Measurements from ENCODE around the gene CR1. TPM values are rescaled to one million over a fixed set of nuclear protein-coding genes. Genes with fewer than 3 reads are reported as not detected.

Gene CR1
- total and polyA plus RNA-seq, 2 donors (not counting 3 experiments of a cell fraction or from before 2014, with no cell fraction given): not detected

DNA sequence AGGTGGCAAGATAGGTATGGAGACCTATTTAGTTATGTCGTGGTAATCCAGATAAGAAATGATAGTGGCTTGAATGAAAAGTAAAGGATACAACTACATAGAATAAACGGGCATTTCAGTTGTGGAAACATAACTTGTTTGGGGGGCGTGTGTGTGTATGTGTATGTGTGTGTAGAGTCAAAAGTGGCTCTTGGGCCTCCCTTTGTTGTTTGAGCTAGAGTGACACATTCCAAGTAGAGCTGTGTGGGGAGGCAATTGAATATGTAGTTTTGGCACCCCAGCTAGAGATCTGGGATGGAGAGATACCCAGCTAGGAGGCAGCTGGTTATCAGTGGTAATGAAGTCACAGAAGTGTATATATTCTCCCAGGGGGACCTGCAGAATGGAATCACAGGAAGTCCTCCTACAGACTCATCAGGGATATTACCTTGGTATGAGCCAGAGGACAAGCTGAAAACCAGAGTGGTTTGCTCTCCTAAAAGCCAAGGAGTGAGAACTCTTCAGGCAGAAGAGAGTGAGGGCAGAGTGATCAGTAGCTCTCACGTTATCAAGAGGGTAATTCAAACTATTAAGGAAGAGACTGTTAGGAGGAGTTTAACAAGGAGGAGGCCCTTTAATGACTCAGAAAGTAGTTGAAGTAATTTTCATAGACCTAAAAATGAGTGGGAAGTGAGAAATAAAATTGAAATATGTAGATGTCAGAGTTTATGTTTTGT lies 154.1 kb downstream of the CR1 start:
- dilution Hi-C loops (cut with MboI; ENCODE audit: extremely low pct_ligation_motif_present, low sequenced_read_pairs) (no loop called here), intact Hi-C loops (cut with micrococcal nuclease) (no loop called here)
- H3K9ac ChIP-seq (replicated peaks; ENCODE audit: extremely low read depth, insufficient read depth, low read length): no peak overlapping the region
- H3K36me3 ChIP-seq (ENCODE audit: control insufficient read depth in 2 of 2, extremely low read depth in 1 of 2, insufficient read depth in 2 of 2, low read length in 2 of 2): no peaks in the 10 kb centered on the region
- H3K27me3 ChIP-seq (ENCODE audit: control insufficient read depth in 2 of 2, insufficient read depth in 2 of 2, low read length in 2 of 2): peaks cover 8 to 44% of the 10 kb centered on the region in 2 experiments
- no TSS peak for BruUV-seq (replicated peaks)
- H2AFZ ChIP-seq (ENCODE audit: low read depth, low read length): no peak overlapping the region
- CTCF ChIA-PET: interaction anchor here (1.4 to 1.9 kb wide), 3 partner anchors 9 to 146 kb away, joined by 3 to 5 read pairs (median 4); no protein-coding TSS in a partner anchor
- no peak overlapping the region for H3K4me2 ChIP-seq (ENCODE audit: insufficient read depth, low read length)
- TF ChIP-seq JUN (IDR thresholded peaks at IDR 0.05; ENCODE audit: borderline replicate concordance, insufficient read depth, insufficient read length, low read depth): no peak
- TF ChIP-seq MYC (IDR thresholded peaks at IDR 0.05; ENCODE audit: low read depth, low read length): no peak
- no peak for TF ChIP-seq POLR2A (IDR thresholded peaks at IDR 0.05; ENCODE audit: low read depth, low read length)
- no peak for TF ChIP-seq GATA2 (IDR thresholded peaks at IDR 0.05; ENCODE audit: insufficient read depth, insufficient read length, low read depth, low read length)
- no peak for TF ChIP-seq FOS (IDR thresholded peaks at IDR 0.05; ENCODE audit: borderline replicate concordance, insufficient read depth, low read length)
- no peak for TF ChIP-seq EZH2 (IDR thresholded peaks at IDR 0.05; ENCODE audit: borderline replicate concordance, low read depth, low read length, severe bottlenecking)
- TF ChIP-seq, protein P1, sequence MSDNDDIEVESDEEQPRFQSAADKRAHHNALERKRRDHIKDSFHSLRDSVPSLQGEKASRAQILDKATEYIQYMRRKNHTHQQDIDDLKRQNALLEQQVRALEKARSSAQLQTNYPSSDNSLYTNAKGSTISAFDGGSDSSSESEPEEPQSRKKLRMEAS (IDR thresholded peaks at IDR 0.05; ENCODE audit: insufficient read depth, insufficient read length): no peak
- TF ChIP-seq, protein P2, sequence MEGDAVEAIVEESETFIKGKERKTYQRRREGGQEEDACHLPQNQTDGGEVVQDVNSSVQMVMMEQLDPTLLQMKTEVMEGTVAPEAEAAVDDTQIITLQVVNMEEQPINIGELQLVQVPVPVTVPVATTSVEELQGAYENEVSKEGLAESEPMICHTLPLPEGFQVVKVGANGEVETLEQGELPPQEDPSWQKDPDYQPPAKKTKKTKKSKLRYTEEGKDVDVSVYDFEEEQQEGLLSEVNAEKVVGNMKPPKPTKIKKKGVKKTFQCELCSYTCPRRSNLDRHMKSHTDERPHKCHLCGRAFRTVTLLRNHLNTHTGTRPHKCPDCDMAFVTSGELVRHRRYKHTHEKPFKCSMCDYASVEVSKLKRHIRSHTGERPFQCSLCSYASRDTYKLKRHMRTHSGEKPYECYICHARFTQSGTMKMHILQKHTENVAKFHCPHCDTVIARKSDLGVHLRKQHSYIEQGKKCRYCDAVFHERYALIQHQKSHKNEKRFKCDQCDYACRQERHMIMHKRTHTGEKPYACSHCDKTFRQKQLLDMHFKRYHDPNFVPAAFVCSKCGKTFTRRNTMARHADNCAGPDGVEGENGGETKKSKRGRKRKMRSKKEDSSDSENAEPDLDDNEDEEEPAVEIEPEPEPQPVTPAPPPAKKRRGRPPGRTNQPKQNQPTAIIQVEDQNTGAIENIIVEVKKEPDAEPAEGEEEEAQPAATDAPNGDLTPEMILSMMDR (IDR thresholded peaks at IDR 0.05; ENCODE audit: extremely low read depth in 1 of 2, insufficient read depth in 1 of 2, low read depth in 1 of 2, low read length in 2 of 2): no peak
- no peak for TF ChIP-seq POLR2AphosphoS5 (IDR thresholded peaks at IDR 0.05; ENCODE audit: insufficient read depth, low read depth, low read length)
- H4K20me1 ChIP-seq (replicated peaks; ENCODE audit: control insufficient read depth, extremely low read depth, insufficient read depth, low read length): no peaks in the 10 kb centered on the region
- no peak overlapping the region for H3K27ac ChIP-seq (ENCODE audit: insufficient read depth, low read depth, low read length)
- H3K79me2 ChIP-seq (ENCODE audit: control insufficient read depth, insufficient read depth, low read length): no peaks in the 10 kb centered on the region
- H3K9me1 ChIP-seq (replicated peaks; ENCODE audit: control insufficient read depth, extremely low read depth, insufficient read depth, low read length): no peaks in the 10 kb centered on the region
- H3K9me3 ChIP-seq (replicated peaks; ENCODE audit: control insufficient read depth, insufficient read depth, low read length): no peaks in the 10 kb centered on the region
- DNase-seq (ENCODE audit: low read depth, low spot score): no peak
- no peak for FAIRE-seq
- POLR2A ChIA-PET: no interaction called here
- peaks cover 5% of the 10 kb centered on the region for H3K4me1 ChIP-seq (ENCODE audit: control insufficient read depth, extremely low read depth, insufficient read depth, low read length)
- no peak overlapping the region for H3K4me3 ChIP-seq (replicated peaks in 1 of 3; ENCODE audit: insufficient read depth in 1 of 3, low read depth in 1 of 3, low read length in 3 of 3)
